ENCODE measurements around the gene TXNL1. TPM values are rescaled to one million over a fixed set of nuclear protein-coding genes. Genes with fewer than 3 reads are reported as not detected.

TXNL1 gene
- total RNA-seq, 1 donor = 32.9 TPM

GRCh38 chr18:56635007-56635406 is 3.4 kb downstream of the TXNL1 start:
- Histone ChIP-seq H3K4me2 (ENCODE audit: insufficient read depth, low read length) (no peak overlapping the region), H3K4me1 (ENCODE audit: insufficient read depth, low read length) (peaks cover 10% of the 10 kb centered on the region), H3K36me3 (ENCODE audit: insufficient read depth, low read length) (peaks cover 6% of the 10 kb centered on the region), H3K4me3 (ENCODE audit: insufficient read depth, low read length) (no peak overlapping the region), H4K20me1 (ENCODE audit: insufficient read depth, low read length) (peaks cover 50% of the 10 kb centered on the region), H3K79me2 (ENCODE audit: insufficient read depth, low read length) (peaks cover 84% of the 10 kb centered on the region), H3K9me3 (ENCODE audit: low read depth, low read length) (no peaks in the 10 kb centered on the region), H3K27me3 (ENCODE audit: insufficient read depth, low read length) (no peaks in the 10 kb centered on the region), H2AFZ (ENCODE audit: low read length) (no peak overlapping the region), H3K27ac (ENCODE audit: low read depth, low read length) (no peak overlapping the region)
- TF ChIP-seq CTCF (IDR thresholded peaks at IDR 0.05; ENCODE audit: extremely low read depth, low read depth, low read length) = no peak
- no peak for DNase-seq (ENCODE audit: insufficient read length, low spot score, missing footprints)

- Histone ChIP-seq H3K9me3 (ENCODE audit: low read depth, low read length) (no peaks in the 10 kb centered on the region), H3K27me3 (ENCODE audit: insufficient read depth, low read length) (no peaks in the 10 kb centered on the region), H3K4me1 (ENCODE audit: insufficient read depth, low read length) (peaks cover 4% of the 10 kb centered on the region), H3K36me3 (ENCODE audit: insufficient read depth, low read length) (peaks cover 6% of the 10 kb centered on the region), H3K27ac (ENCODE audit: low read depth, low read length) (no peak overlapping the region), H3K4me3 (ENCODE audit: insufficient read depth, low read length) (no peak overlapping the region), H3K4me2 (ENCODE audit: insufficient read depth, low read length) (no peak overlapping the region), H3K79me2 (ENCODE audit: insufficient read depth, low read length) (peaks cover 100% of the 10 kb centered on the region), H2AFZ (ENCODE audit: low read length) (no peak overlapping the region), H4K20me1 (ENCODE audit: insufficient read depth, low read length) (peaks cover 69% of the 10 kb centered on the region)
- no peak for DNase-seq (ENCODE audit: insufficient read length, low spot score, missing footprints)
- no peak for TF ChIP-seq CTCF (IDR thresholded peaks at IDR 0.05; ENCODE audit: extremely low read depth, low read depth, low read length)
Observed at GRCh38 chr18:56632070-56633022, 6.0 kb downstream of the TXNL1 start.

GRCh38 chr18:56627991-56628390 is 10.4 kb downstream of the TXNL1 start:
- no peak for TF ChIP-seq CTCF (IDR thresholded peaks at IDR 0.05; ENCODE audit: extremely low read depth, low read depth, low read length)
- Histone ChIP-seq H3K4me2 (ENCODE audit: insufficient read depth, low read length) (no peak overlapping the region), H2AFZ (ENCODE audit: low read length) (no peak overlapping the region), H3K4me1 (ENCODE audit: insufficient read depth, low read length) (no peaks in the 10 kb centered on the region), H3K4me3 (ENCODE audit: insufficient read depth, low read length) (no peak overlapping the region), H3K9me3 (ENCODE audit: low read depth, low read length) (no peaks in the 10 kb centered on the region), H3K36me3 (ENCODE audit: insufficient read depth, low read length) (peaks cover 7% of the 10 kb centered on the region), H3K79me2 (ENCODE audit: insufficient read depth, low read length) (peaks cover 89% of the 10 kb centered on the region), H4K20me1 (ENCODE audit: insufficient read depth, low read length) (peaks cover 62% of the 10 kb centered on the region), H3K27ac (ENCODE audit: low read depth, low read length) (no peak overlapping the region), H3K27me3 (ENCODE audit: insufficient read depth, low read length) (no peaks in the 10 kb centered on the region)
- peak; percentile 4 for DNase-seq (ENCODE audit: insufficient read length, low spot score, missing footprints)

GRCh38 chr18:56615738-56616520 is 22.5 kb downstream of the TXNL1 start:
- no peak overlapping the region for H3K4me3 ChIP-seq (ENCODE audit: insufficient read depth, low read length)
- H3K27me3 ChIP-seq (ENCODE audit: insufficient read depth, low read length) = no peaks in the 10 kb centered on the region
- no peak for TF ChIP-seq CTCF (IDR thresholded peaks at IDR 0.05; ENCODE audit: extremely low read depth, low read depth, low read length)
- H2AFZ ChIP-seq (ENCODE audit: low read length) = no peak overlapping the region
- H3K9me3 ChIP-seq (ENCODE audit: low read depth, low read length) = no peaks in the 10 kb centered on the region
- H4K20me1 ChIP-seq (ENCODE audit: insufficient read depth, low read length) = no peaks in the 10 kb centered on the region
- H3K27ac ChIP-seq (ENCODE audit: low read depth, low read length) = no peak overlapping the region
- H3K4me2 ChIP-seq (ENCODE audit: insufficient read depth, low read length) = no peak overlapping the region
- peaks cover 18% of the 10 kb centered on the region for H3K79me2 ChIP-seq (ENCODE audit: insufficient read depth, low read length)
- peaks cover 63% of the 10 kb centered on the region for H3K36me3 ChIP-seq (ENCODE audit: insufficient read depth, low read length)
- DNase-seq (ENCODE audit: insufficient read length, low spot score, missing footprints) = no peak
- H3K4me1 ChIP-seq (ENCODE audit: insufficient read depth, low read length) = no peaks in the 10 kb centered on the region
